Adrenal gland (tissue), 12 donors: ENCODE data around the gene CHST14. TPM values are rescaled to one million over a fixed set of nuclear protein-coding genes. Genes with fewer than 3 reads are reported as not detected.

ENCODE experiments used
- DNase-seq, 7 donors: peaks; one replicate each; pipeline ENCODE4 v3.0.0-alpha.2; 2019 to 2020
- H3K27ac ChIP-seq, 5 donors: fragments of 200-600 bp; sonication (generic) in 4 of 5; 1 replicate in 3 of 5; 2 replicates in 2 of 5; pipeline versions ENCODE4 v1.5.1 to v1.8.0; 2016 to 2020; ENCODE audit warnings: mild to moderate bottlenecking in 1 of 5
- H3K27me3 ChIP-seq: fragments of 200-600 bp; 2 replicates; pipeline ENCODE4 v1.8.0; 2021
- H3K36me3 ChIP-seq, 2 donors: fragments of 200-600 bp; replicated peaks in 1 of 2; 1 replicate in 1 of 2; 2 replicates in 1 of 2; pipeline versions ENCODE4 v1.5.1 to v1.8.0; 2018 to 2022
- H3K4me1 ChIP-seq, 2 donors: fragments of 200-600 bp; replicated peaks in 1 of 2; 1 replicate in 1 of 2; 2 replicates in 1 of 2; pipeline versions ENCODE4 v1.5.1 to v1.8.0; 2018 to 2021
- H3K4me3 ChIP-seq, 4 donors: fragments of 200-600 bp; sonication (generic) in 3 of 4; one replicate each; pipeline ENCODE4 v1.5.1; 2016 to 2018
- H3K9me3 ChIP-seq, 3 donors: fragments of 200-600 bp; sonication (generic) in 1 of 3; replicated peaks in 1 of 3; 1 replicate in 2 of 3; 2 replicates in 1 of 3; pipeline versions ENCODE4 v1.5.1 to v1.8.0; 2016 to 2021
- CTCF ChIP-seq, 6 experiments: fragments of 450-650 bp in 4 of 6; fragments of 200-600 bp in 2 of 6; sonication (generic) in 1 of 6; IDR thresholded peaks; 1 replicate in 5 of 6; 2 replicates in 1 of 6; pipeline versions ENCODE4 v1.5.1 to v1.8.0; 2016 to 2021; ENCODE audit warnings: antibody characterized with exemption in 6 of 6, mild to moderate bottlenecking in 2 of 6, moderate library complexity in 1 of 6
- POLR2A ChIP-seq, 2 donors: fragments of 450-650 bp; IDR thresholded peaks; one replicate each; pipeline ENCODE4 v1.6.1; 2017; ENCODE audit warnings: antibody characterized with exemption in 2 of 2, mild to moderate bottlenecking in 2 of 2, moderate library complexity in 1 of 2
- WGBS, 4 donors: extraction: QIAGEN DNeasy Blood & Tissue Kit in 2 of 4; methylation state at CpG; one replicate each; pipeline versions ENCODE4 v1.1.5 to v1.1.7; 2013 to 2017; 5-methylcytosine and 5-hydroxymethylcytosine counted together
- intact Hi-C, 2 donors: fragments of 100-400 bp; cut with DNase I; formaldehyde crosslinking; loops; one replicate each; pipeline versions ENCODE4 v1.14.1 to v1.15.0; 2022 to 2023
- polyA plus RNA-seq, 3 donors: library from polyadenylated mRNA; stranded (reverse); fragments of 200-250 nt in 2 of 3; fragments of 350-450 nt in 1 of 3; fragmentation: Illumina TruSeq in 1 of 3; extraction: RNeasy Lipid Tissue Mini Kit (QIAGEN cat#74804) in 1 of 3; gene quantifications; one replicate each; pipeline ENCODE4 v1.2.3, GENCODE V29; 2013 to 2014
- total RNA-seq, 9 donors: library from RNA; depleted of rRNA in 4 of 9; stranded (reverse); fragments of >200 nt in 4 of 9; fragments of 120-200 nt in 1 of 9; fragmentation: NEBNext Ultra II Directional in 1 of 9; extraction: Animal tissue kit (Norgen Biotek cat#: 25700) in 1 of 9; gene quantifications; one replicate each; pipeline versions ENCODE4 v1.1.0 to v1.2.4, GENCODE V29; 2013 to 2023
- donor health status: healthy with polysubstance abuse.
- donor health status: Bipolar disorder and iron deficiency.
- donor health status: DM: yes; HTN: yes; CAD: no.
- donor health status: DM: no; HTN: no; CAD: no.
- donor health status: DM: no; HTN: no; CAD: no.
- donor health status: DM: yes; HTN: yes; CAD: no.

CHST14 gene
- total and polyA plus RNA-seq, 12 donors: 5.0 to 20.6 (median 10.0) TPM

GRCh38 chr15:40429068-40429710 is 41.6 kb upstream of the CHST14 start:
- H3K4me1 ChIP-seq: peaks cover 9 to 18% of the 10 kb centered on the region in 2 donors
- no peaks in the 10 kb centered on the region for H3K9me3 ChIP-seq
- TF ChIP-seq CTCF (IDR thresholded peaks at IDR 0.05) (no peak), POLR2A (IDR thresholded peaks at IDR 0.05) (no peak)
- H3K27me3 ChIP-seq: no peaks in the 10 kb centered on the region
- no peak overlapping the region for H3K4me3 ChIP-seq
- DNase-seq: no peak
- intact Hi-C loops: loop anchor here in 1 of 2 donors (5.0 kb wide), 1 partner anchor 147 kb away; the partner anchor contains the start of gene ANKRD63
- H3K36me3 ChIP-seq: no peaks in the 10 kb centered on the region
- peak overlapping the region in 2 of 5 donors; percentile 60 to 81 for H3K27ac ChIP-seq
- 56 to 65% (median 63%) methylated on average over 9 to 10 of the region's 10 CpGs for WGBS, 4 donors

GRCh38 chr15:40430271-40430805 is 40.4 kb upstream of the CHST14 start:
- no peaks in the 10 kb centered on the region for H3K9me3 ChIP-seq
- TF ChIP-seq POLR2A (IDR thresholded peaks at IDR 0.05): peak in 1 of 2 donors; percentile 53
- TF ChIP-seq CTCF (IDR thresholded peaks at IDR 0.05): no peak
- intact Hi-C loops: no loop called here
- H3K27ac ChIP-seq: peak overlapping the region in 3 of 5 donors; percentile 60 to 81 (median 73)
- H3K4me3 ChIP-seq: no peak overlapping the region
- H3K27me3 ChIP-seq: no peaks in the 10 kb centered on the region
- peak; percentile 60 to 84 (median 82) for DNase-seq
- peaks cover 9 to 18% of the 10 kb centered on the region in 2 donors for H3K4me1 ChIP-seq
- H3K36me3 ChIP-seq: no peaks in the 10 kb centered on the region
- 24 to 35% (median 29%) methylated on average over 4 to 10 of the region's 10 CpGs for WGBS, 4 donors

- H3K27ac ChIP-seq: no peak overlapping the region
- TF ChIP-seq POLR2A (IDR thresholded peaks at IDR 0.05) (no peak), CTCF (IDR thresholded peaks at IDR 0.05) (no peak)
- WGBS, 4 donors: 66 to 79% (median 71%) methylated on average over 19 to 20 of the region's 20 CpGs
- peaks cover 4% of the 10 kb centered on the region for H3K27me3 ChIP-seq
- no peak overlapping the region for H3K4me3 ChIP-seq
- peaks cover 23 to 34% of the 10 kb centered on the region in 2 donors for H3K4me1 ChIP-seq
- no peaks in the 10 kb centered on the region for H3K36me3 ChIP-seq
- no peak for DNase-seq
- H3K9me3 ChIP-seq: no peaks in the 10 kb centered on the region
- intact Hi-C loops: no loop called here
Observed at GRCh38 chr15:40435023-40435709, 35.6 kb upstream of the CHST14 start.

GRCh38 chr15:40435710-40436089 is 35.1 kb upstream of the CHST14 start:
- WGBS, 4 donors: 30 to 66% (median 46%) methylated on average over 9 to 15 of the region's 15 CpGs
- no peak for DNase-seq
- Histone ChIP-seq H3K36me3 (no peaks in the 10 kb centered on the region), H3K27me3 (peaks cover 4% of the 10 kb centered on the region), H3K4me1 (peaks cover 23 to 33% of the 10 kb centered on the region in 2 donors), H3K4me3 (peak overlapping the region in 1 of 4 donors; percentile 53), H3K9me3 (no peaks in the 10 kb centered on the region), H3K27ac (no peak overlapping the region)
- no peak for TF ChIP-seq CTCF (IDR thresholded peaks at IDR 0.05)
- no peak for TF ChIP-seq POLR2A (IDR thresholded peaks at IDR 0.05)
- intact Hi-C loops: no loop called here
